Pancreas (tissue), 10 donors: ENCODE results near the gene PML. TPM values are rescaled to one million over a fixed set of nuclear protein-coding genes. Genes with fewer than 3 reads are reported as not detected.

Source experiments
- ATAC-seq, 4 donors: fragments of 200-7000 bp; cut with Tn5 transposase; one replicate each; pipeline versions ENCODE4 v1.8.0 to v1.9.1; 2020; ENCODE audit warnings: mild to moderate bottlenecking in 4 of 4, moderate library complexity in 4 of 4
- DNase-seq, 6 donors: peaks; one replicate each; pipeline ENCODE4 v3.0.0-alpha.2; 2020
- FAIRE-seq: peaks from 2 replicates; lab custom pipeline; 2012; peaks lifted over from hg19 to GRCh38; lab: Jason Lieb, UNC
- H3K27ac ChIP-seq, 4 donors: fragments of 200-600 bp; sonication (generic); 1 replicate in 3 of 4; 2 replicates in 1 of 4; pipeline versions ENCODE4 v1.5.0 to v1.8.0; 2020
- H3K27me3 ChIP-seq, 4 donors: fragments of 200-600 bp; one replicate each; pipeline ENCODE4 v1.8.0; 2021
- H3K36me3 ChIP-seq, 3 donors: fragments of 200-600 bp; sonication (generic) in 1 of 3; one replicate each; pipeline versions ENCODE4 v1.5.0 to v1.8.0; 2020 to 2021
- H3K4me1 ChIP-seq, 3 donors: fragments of 200-600 bp; one replicate each; pipeline ENCODE4 v1.8.0; 2021
- H3K4me3 ChIP-seq, 4 donors: fragments of 200-600 bp; sonication (generic) in 2 of 4; one replicate each; pipeline versions ENCODE4 v1.5.0 to v1.8.0; 2020 to 2021
- H3K9me3 ChIP-seq, 4 donors: fragments of 200-600 bp; one replicate each; pipeline ENCODE4 v1.8.0; 2021
- WGBS, 2 donors: extraction: QIAGEN DNeasy Blood & Tissue Kit; methylation state at CpG; one replicate each; pipeline ENCODE4 v1.1.7; 2013; 5-methylcytosine and 5-hydroxymethylcytosine counted together
- intact Hi-C, 3 donors: fragments of 100-400 bp; cut with DNase I; formaldehyde crosslinking; loops; one replicate each; pipeline versions ENCODE4 v1.11.1 to v1.14.2; 2022
- polyA plus RNA-seq, 2 donors: library from polyadenylated mRNA; stranded (reverse); fragments of 200-250 nt; gene quantifications; one replicate each; pipeline ENCODE4 v1.2.3, GENCODE V29; 2013
- total RNA-seq, 6 donors: library from RNA; stranded (reverse); fragmentation: NEBNext Ultra II Directional in 4 of 6; extraction: Animal tissue kit (Norgen Biotek cat#: 25700) in 4 of 6; gene quantifications; one replicate each; pipeline versions ENCODE4 v1.2.1 to v1.2.4, GENCODE V29; 2021 to 2023
- TF ChIP-seq, protein P1 (sequence below), 4 donors: fragments of 200-600 bp; sonication (generic) in 3 of 4; IDR thresholded peaks; one replicate each; pipeline versions ENCODE4 v1.5.0 to v1.8.0; 2021; ENCODE audit warnings: antibody characterized with exemption in 4 of 4
- donor health status: healthy with polysubstance abuse.
- donor health status: DM: no; HTN: no; CAD: no; lungs with moderate emphysema.
- donor health status: DM: no; HTN: no; CAD: no.
- donor health status: control.
- donor health status: control.
- donor health status: Bipolar disorder and iron deficiency.
- donor health status: DM: yes; HTN: yes; CAD: no.
- donor health status: DM: no; HTN: no; CAD: no.
- donor health status: DM: no; HTN: no; CAD: no.
- donor health status: DM: yes; HTN: yes; CAD: no.

Gene PML
- total and polyA plus RNA-seq, 8 donors = 10.6 to 31.7 (median 15.4) TPM

DNA sequence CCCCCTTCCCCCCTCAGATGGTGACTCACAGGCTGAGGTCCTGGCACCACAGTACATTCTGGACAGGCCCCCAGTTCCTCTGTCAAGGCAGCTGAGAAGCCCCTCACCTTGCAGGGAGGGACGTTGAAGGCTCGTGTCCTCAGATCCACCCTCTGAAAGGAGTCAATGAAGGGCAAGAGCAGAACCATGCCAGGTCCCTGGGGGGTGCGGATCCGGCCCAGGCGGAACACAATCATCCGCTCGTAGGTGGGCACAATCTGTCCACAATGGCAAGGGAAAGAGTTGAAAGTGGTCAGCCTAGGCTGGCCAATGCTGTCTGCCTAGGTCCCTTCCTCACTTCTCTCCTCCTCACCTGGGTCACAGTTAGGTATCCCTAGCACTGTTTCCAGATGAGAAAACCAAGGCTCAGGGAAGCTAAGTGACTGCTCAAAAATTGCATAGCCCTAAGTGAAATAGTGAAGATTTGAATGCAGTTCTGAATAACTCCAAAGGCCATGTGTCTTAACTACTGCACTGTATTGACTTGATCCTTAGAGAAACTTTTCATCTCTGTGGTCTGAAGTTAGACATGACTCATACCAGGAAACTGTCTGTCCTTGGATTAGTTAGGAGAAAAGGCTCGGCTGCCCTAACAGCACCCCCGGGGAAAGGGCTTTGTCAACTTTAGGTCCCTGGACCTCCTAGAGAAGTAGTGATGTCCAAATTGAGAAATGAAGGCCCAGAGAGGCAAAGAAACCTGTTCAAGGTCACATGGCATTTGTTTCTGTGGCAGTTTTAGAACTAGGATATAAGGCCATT, 5.3 kb upstream of the PML start:
- no peak for FAIRE-seq
- H3K4me3 ChIP-seq = no peak overlapping the region
- H3K9me3 ChIP-seq = no peaks in the 10 kb centered on the region
- H3K27ac ChIP-seq = peak overlapping the region in 2 of 4 donors; percentile 71 to 75
- no peak for DNase-seq
- no peaks in the 10 kb centered on the region for H3K36me3 ChIP-seq
- intact Hi-C loops = no loop called here
- TF ChIP-seq, protein P1, sequence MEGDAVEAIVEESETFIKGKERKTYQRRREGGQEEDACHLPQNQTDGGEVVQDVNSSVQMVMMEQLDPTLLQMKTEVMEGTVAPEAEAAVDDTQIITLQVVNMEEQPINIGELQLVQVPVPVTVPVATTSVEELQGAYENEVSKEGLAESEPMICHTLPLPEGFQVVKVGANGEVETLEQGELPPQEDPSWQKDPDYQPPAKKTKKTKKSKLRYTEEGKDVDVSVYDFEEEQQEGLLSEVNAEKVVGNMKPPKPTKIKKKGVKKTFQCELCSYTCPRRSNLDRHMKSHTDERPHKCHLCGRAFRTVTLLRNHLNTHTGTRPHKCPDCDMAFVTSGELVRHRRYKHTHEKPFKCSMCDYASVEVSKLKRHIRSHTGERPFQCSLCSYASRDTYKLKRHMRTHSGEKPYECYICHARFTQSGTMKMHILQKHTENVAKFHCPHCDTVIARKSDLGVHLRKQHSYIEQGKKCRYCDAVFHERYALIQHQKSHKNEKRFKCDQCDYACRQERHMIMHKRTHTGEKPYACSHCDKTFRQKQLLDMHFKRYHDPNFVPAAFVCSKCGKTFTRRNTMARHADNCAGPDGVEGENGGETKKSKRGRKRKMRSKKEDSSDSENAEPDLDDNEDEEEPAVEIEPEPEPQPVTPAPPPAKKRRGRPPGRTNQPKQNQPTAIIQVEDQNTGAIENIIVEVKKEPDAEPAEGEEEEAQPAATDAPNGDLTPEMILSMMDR (IDR thresholded peaks at IDR 0.05) = no peak
- 65 to 73% methylated on average over 9 of the region's 9 CpGs for WGBS, 2 donors
- ATAC-seq = peak in 1 of 4 donors; percentile 5
- peaks cover 4 to 44% (median 5%) of the 10 kb centered on the region in 3 donors for H3K4me1 ChIP-seq
- H3K27me3 ChIP-seq = no peaks in the 10 kb centered on the region

DNA sequence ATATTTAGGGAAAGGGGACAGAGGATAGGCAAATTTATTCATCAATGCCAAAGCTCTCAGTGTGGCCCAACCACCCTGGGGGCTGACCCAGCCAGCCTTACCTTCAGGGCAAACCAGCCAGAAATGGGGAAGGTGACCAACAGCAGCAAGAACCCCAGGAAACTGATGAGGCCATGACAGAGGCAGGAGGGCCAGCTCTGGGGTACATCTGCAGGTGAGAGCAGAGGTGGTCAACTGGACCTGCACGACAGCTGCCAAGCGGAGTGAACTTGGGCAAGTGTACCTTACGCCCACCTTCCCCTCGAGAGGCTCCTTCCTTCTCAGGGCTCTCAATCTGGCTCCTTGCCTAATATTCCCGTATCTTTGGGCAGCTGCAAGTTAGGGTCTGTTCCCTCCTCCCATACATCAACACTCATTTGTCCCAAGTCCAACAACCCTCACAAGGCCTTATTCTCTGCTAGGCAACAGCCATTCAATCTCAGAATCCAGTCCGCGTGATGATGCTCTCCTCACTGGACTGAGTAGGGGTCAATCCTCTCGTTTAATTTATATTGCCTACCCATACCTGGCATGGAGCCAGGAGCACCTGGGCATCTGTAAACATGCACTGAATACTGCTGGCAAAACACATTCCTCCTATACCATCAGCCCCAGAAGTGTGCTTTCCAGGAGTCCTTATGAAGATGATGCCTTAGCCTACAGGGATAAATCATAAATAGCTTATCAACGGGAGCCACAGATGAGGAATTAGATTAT, 4.1 kb upstream of the PML start:
- H3K36me3 ChIP-seq = no peaks in the 10 kb centered on the region
- WGBS, 2 donors = 68 to 72% methylated on average over 9 of the region's 9 CpGs
- no peak overlapping the region for H3K4me3 ChIP-seq
- TF ChIP-seq, protein P1 (IDR thresholded peaks at IDR 0.05) = no peak
- intact Hi-C loops = no loop called here
- H3K4me1 ChIP-seq = peaks cover 4 to 44% (median 5%) of the 10 kb centered on the region in 3 donors
- no peaks in the 10 kb centered on the region for H3K9me3 ChIP-seq
- no peak for FAIRE-seq
- H3K27ac ChIP-seq = peak overlapping the region in 2 of 4 donors; percentile 29 to 71
- H3K27me3 ChIP-seq = no peaks in the 10 kb centered on the region
- ATAC-seq = no peak
- no peak for DNase-seq

DNA sequence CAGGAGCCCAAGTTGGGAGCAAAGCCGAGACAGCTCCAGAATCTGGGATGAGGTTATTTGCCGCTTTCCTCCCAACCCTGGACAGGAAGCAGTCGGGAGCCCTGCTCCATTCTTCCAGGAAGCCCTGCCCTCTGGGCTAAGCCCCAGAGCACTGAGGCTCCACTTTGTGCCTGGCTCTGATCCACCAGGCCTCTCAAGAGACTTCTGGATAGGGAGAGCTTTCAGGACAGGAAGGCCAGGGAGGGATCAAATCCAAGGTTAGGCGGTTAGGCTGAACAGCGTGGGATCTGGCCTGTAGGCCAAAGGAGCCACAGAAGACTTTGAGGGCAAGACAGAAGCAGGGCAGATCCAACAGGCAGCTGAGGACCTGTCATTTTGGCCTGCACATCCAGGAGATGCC, 3.3 kb upstream of the PML start:
- no peaks in the 10 kb centered on the region for H3K9me3 ChIP-seq
- H3K36me3 ChIP-seq = no peaks in the 10 kb centered on the region
- TF ChIP-seq, protein P1 (IDR thresholded peaks at IDR 0.05) = no peak
- peak overlapping the region in 3 of 4 donors; percentile 29 to 76 (median 59) for H3K27ac ChIP-seq
- peak in 2 of 6 donors; percentile 41 to 48 for DNase-seq
- H3K27me3 ChIP-seq = no peaks in the 10 kb centered on the region
- intact Hi-C loops = no loop called here
- WGBS, 2 donors = 43 to 46% methylated on average over 5 of the region's 5 CpGs
- peaks cover 5 to 53% (median 6%) of the 10 kb centered on the region in 3 donors for H3K4me1 ChIP-seq
- ATAC-seq = no peak
- H3K4me3 ChIP-seq = peak overlapping the region; percentile 63 to 96 (median 79)
- no peak for FAIRE-seq

DNA sequence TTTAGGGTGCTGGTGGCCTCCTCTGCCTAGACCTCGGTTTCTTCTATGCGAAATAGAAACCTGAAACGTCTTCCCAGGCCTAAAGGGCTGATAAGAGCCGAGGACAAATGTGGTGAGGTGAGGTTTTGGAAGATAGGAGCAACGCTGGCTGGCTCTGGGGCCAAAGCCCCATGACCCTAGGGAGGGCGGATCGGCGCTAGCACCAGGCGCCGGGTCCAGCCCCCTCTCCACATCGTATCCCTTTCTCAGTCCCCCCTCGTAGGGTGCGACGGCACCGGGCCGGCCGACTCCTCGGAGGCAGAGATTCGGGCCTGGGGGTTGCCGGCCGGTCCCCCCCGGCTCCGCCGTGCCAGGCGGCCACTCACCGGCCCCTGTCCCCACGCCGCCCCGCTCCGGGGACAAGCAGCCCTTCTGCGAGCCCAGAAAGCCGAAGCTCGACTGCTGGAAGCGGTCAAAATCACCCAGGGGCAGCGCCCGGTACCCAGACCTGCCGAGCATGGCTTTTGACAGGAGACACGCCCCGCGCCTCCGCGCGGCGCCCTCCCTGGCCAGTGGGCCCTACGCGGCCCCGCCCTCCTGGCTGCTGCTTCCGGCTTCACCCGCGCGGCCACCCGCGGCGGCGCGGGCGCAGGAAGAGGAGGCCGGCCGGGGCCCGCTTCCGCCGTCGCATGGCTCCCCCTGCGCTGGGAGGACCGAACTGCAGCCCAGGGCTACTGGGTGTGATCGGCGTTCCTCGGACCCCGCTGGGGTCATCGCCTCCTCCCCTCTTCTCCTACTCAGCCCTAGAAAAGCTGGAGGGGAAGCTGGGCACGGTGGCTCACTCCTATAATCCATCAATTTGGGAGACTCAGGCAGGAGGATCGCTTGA, 2.6 kb upstream of the PML start, which contains the start of gene STOML1:
STOML1 (minus strand) TSS at position 570 of the 868 bp plus-strand sequence; CDS start at position 498, 72 bp downstream.
- TF ChIP-seq, protein P1 (IDR thresholded peaks at IDR 0.05) = peak; percentile 94 to 97 (median 96)
- intact Hi-C loops = no loop called here
- ATAC-seq (peak; percentile 84 to 93 (median 91)), FAIRE-seq (no peak), DNase-seq (peak; percentile 89 to 97 (median 95))
- Histone ChIP-seq H3K9me3 (no peaks in the 10 kb centered on the region), H3K4me3 (peak within 1 kb of the TSS; percentile 63 to 96 (median 79)), H3K36me3 (no peaks in the 10 kb centered on the region), H3K27me3 (no peaks in the 10 kb centered on the region), H3K4me1 (peaks cover 5 to 57% (median 9%) of the 10 kb centered on the region in 3 donors), H3K27ac (peak within 1 kb of the TSS; percentile 29 to 76 (median 47))
- 1% methylated on average over 43 to 72 of the region's 72 CpGs for WGBS, 2 donors
